ENCODE results near the gene UBE3B. TPM values are rescaled to one million over a fixed set of nuclear protein-coding genes. Genes with fewer than 3 reads are reported as not detected.

UBE3B gene
- total RNA-seq, 4 donors from 2014 or later = 53.2 to 94.1 (median 61.6) TPM

GRCh38 chr12:109459247-109459646 lies 18.2 kb upstream of the UBE3B start:
- WGBS = 77% methylated on average over 6 of the region's 6 CpGs

DNA sequence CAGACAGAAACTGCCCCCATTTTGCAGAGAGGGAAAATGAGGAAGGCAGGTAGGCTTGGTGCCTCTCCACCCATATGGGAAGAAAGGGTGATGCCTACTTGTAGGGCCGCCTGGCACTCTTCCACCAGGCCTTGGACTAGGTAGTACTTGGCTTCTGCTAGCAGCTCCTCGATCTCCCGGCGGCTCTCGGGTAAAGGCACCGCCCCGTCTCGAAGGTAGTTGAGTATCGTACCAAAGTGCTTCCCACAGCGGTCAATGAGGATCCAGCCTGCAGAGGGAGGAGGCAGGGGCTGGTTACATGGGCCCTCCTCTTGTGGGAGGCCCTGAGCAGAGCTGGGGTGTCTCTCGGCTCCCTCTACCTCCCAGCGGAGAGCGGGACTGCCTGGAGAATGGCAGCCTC lies 16.9 kb upstream of the UBE3B start:
- Histone ChIP-seq H3K4me1 (peaks cover 72% of the 10 kb centered on the region), H3K9me3 (no peaks in the 10 kb centered on the region), H3K36me3 (peaks cover 35% of the 10 kb centered on the region), H3K4me3 (no peak overlapping the region), H3K27me3 (no peaks in the 10 kb centered on the region), H3K27ac (peak overlapping the region; percentile 82)
- no peak for DNase-seq (ENCODE audit: low spot score in 2 of 2)
- 82% methylated on average over 13 of the region's 13 CpGs for WGBS
- TF ChIP-seq POLR2A (IDR thresholded peaks at IDR 0.05) = no peak
- TF ChIP-seq EP300 (IDR thresholded peaks at IDR 0.05) = no peak
- no peak for TF ChIP-seq POLR2AphosphoS5 (IDR thresholded peaks at IDR 0.05)
- TF ChIP-seq, protein P1, sequence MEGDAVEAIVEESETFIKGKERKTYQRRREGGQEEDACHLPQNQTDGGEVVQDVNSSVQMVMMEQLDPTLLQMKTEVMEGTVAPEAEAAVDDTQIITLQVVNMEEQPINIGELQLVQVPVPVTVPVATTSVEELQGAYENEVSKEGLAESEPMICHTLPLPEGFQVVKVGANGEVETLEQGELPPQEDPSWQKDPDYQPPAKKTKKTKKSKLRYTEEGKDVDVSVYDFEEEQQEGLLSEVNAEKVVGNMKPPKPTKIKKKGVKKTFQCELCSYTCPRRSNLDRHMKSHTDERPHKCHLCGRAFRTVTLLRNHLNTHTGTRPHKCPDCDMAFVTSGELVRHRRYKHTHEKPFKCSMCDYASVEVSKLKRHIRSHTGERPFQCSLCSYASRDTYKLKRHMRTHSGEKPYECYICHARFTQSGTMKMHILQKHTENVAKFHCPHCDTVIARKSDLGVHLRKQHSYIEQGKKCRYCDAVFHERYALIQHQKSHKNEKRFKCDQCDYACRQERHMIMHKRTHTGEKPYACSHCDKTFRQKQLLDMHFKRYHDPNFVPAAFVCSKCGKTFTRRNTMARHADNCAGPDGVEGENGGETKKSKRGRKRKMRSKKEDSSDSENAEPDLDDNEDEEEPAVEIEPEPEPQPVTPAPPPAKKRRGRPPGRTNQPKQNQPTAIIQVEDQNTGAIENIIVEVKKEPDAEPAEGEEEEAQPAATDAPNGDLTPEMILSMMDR (IDR thresholded peaks at IDR 0.05) = no peak

More at GRCh38 chr12:109459247-109459646, 18.2 kb upstream of the UBE3B start:
- Histone ChIP-seq H3K36me3 (peaks cover 46% of the 10 kb centered on the region), H3K4me1 (peaks cover 59% of the 10 kb centered on the region), H3K27ac (no peak overlapping the region), H3K27me3 (no peaks in the 10 kb centered on the region), H3K4me3 (no peak overlapping the region), H3K9me3 (no peaks in the 10 kb centered on the region)
- TF ChIP-seq, protein P1 (IDR thresholded peaks at IDR 0.05) = no peak
- TF ChIP-seq POLR2AphosphoS5 (IDR thresholded peaks at IDR 0.05) (no peak), POLR2A (IDR thresholded peaks at IDR 0.05) (no peak), EP300 (IDR thresholded peaks at IDR 0.05) (no peak)
- no peak for DNase-seq (ENCODE audit: low spot score in 2 of 2)

DNA sequence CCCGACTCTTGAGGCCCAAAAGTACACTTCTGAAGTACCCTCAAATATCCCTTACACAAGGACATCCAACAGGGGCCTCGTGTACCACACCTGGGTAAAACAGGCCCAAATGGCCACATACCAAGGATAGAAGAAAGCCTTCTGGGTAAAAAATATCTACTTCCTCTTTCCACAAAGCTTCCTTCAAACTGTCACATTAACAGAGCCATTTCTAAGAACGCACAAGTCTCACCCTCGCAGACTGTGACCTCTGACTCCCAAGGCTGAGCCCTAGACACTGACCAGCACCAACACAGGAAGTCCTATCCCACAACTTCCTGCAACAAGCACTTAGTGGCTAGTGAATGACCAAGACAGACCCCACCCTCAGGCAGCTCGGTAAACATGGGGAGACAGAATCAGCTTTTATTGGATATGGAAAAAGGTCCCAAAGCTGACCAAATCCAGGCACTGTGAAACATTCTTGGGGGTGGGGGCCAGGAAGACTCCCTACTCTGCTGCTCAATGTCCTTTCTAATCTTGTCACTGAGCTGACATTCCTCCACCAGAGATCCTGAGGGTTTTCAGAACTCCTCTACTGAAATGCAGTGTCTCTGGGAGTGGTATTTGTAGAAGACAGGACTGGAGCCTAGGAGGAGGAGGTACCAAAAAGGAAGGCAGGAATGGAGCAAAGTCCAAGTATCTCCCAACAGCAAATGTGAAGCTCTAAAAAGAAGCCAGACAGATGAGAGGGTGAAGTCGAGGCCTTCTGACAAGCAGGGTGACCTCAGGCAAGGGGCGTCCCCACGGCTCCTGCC lies 16.2 kb upstream of the UBE3B start:
- no peaks in the 10 kb centered on the region for H3K9me3 ChIP-seq
- peaks cover 30% of the 10 kb centered on the region for H3K36me3 ChIP-seq
- DNase-seq (ENCODE audit: low spot score in 2 of 2) = no peak
- H3K4me1 ChIP-seq = peaks cover 79% of the 10 kb centered on the region
- H3K27me3 ChIP-seq = no peaks in the 10 kb centered on the region
- WGBS = 73% methylated on average over 7 of the region's 8 CpGs
- TF ChIP-seq POLR2A (IDR thresholded peaks at IDR 0.05) = no peak
- no peak for TF ChIP-seq POLR2AphosphoS5 (IDR thresholded peaks at IDR 0.05)
- no peak for TF ChIP-seq EP300 (IDR thresholded peaks at IDR 0.05)
- TF ChIP-seq, protein P1 (IDR thresholded peaks at IDR 0.05) = no peak
- H3K27ac ChIP-seq = peak overlapping the region; percentile 82
- no peak overlapping the region for H3K4me3 ChIP-seq

GRCh38 chr12:109461846-109462756 lies 15.3 kb upstream of the UBE3B start:
- Histone ChIP-seq H3K4me1 (peaks cover 88% of the 10 kb centered on the region), H3K36me3 (peaks cover 21% of the 10 kb centered on the region), H3K27ac (peak overlapping the region; percentile 82), H3K9me3 (no peaks in the 10 kb centered on the region), H3K27me3 (no peaks in the 10 kb centered on the region), H3K4me3 (no peak overlapping the region)
- no peak for TF ChIP-seq POLR2A (IDR thresholded peaks at IDR 0.05)
- TF ChIP-seq, protein P1 (IDR thresholded peaks at IDR 0.05) = no peak
- TF ChIP-seq EP300 (IDR thresholded peaks at IDR 0.05) = no peak
- TF ChIP-seq POLR2AphosphoS5 (IDR thresholded peaks at IDR 0.05) = peak in 1 of 3 donors; percentile 29
- peak; percentile 94 to 96 for DNase-seq (ENCODE audit: low spot score in 2 of 2)
- WGBS = 40% methylated on average over 13 of the region's 13 CpGs
